NCI-H146 (cell line): ENCODE data around the gene SMARCAL1.
A peak's percentile ranks its signal among the peaks of the same experiment; 100 is the strongest.
"Not testable (repeated sequence)": the region's sequence is repeated elsewhere in the genome, so short reads cannot be mapped to it uniquely, and the experiment has no call there.

Experiments
- DNase-seq: peaks from one replicate; lab custom pipeline; 2025; lab: John Stamatoyannopoulos, UW

Gene SMARCAL1

GRCh38 chr2:216412022-216412999, at the start of gene SMARCAL1:
TSS of gene SMARCAL1 (plus strand) at chr2:216412484. CDS start at chr2:216414705, 2,221 bp downstream.
- DNase-seq, result peak; percentile 95

DNA sequence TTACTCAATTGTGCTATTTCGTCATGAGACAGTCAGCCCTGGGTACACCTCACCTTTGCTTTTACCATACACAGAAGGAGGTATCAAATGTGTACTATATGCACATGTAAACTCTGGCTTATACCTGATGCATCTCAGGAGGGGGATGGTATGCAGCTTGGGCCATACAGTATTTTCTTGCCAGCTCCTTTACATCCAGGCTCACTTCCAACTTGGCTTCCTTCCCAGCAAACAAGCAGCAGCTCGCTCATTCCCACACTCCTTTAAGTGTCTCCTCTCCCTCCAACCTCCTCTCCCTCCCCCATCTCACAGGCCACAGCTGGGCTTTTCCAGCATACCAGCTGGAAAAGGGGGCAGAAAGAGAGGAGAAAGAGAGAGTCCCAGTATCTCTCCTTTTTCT, 49.6 kb upstream of the SMARCAL1 start:
- no peak for DNase-seq

GRCh38 chr2:216363221-216363620, 49.1 kb upstream of the SMARCAL1 start:
- DNase-seq, result no peak

GRCh38 chr2:216365518-216365917, 46.8 kb upstream of the SMARCAL1 start:
- no peak for DNase-seq

GRCh38 chr2:216366777-216367471, 45.4 kb upstream of the SMARCAL1 start:
- DNase-seq, result no peak

DNA sequence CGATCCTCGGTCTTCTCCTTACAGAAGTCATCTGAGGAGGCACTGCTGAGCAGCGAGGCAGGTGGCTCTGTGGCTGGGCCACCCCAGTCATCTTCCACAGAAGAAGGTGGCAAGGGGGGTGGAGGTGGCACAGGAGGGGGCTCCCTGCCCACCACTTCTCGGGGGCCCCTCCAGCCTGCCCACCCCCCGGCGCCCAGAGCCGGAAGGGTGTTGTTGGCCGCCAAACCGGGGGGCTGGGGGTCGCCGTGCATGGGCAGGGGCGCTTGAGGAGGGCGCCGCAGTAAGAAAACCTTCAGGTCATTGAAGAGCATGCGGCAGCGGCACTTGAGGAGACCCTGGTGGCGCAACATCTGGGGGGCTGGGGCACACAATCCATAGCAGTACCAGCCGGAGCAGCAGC, 42.5 kb upstream of the SMARCAL1 start:
- DNase-seq, result no peak

DNA sequence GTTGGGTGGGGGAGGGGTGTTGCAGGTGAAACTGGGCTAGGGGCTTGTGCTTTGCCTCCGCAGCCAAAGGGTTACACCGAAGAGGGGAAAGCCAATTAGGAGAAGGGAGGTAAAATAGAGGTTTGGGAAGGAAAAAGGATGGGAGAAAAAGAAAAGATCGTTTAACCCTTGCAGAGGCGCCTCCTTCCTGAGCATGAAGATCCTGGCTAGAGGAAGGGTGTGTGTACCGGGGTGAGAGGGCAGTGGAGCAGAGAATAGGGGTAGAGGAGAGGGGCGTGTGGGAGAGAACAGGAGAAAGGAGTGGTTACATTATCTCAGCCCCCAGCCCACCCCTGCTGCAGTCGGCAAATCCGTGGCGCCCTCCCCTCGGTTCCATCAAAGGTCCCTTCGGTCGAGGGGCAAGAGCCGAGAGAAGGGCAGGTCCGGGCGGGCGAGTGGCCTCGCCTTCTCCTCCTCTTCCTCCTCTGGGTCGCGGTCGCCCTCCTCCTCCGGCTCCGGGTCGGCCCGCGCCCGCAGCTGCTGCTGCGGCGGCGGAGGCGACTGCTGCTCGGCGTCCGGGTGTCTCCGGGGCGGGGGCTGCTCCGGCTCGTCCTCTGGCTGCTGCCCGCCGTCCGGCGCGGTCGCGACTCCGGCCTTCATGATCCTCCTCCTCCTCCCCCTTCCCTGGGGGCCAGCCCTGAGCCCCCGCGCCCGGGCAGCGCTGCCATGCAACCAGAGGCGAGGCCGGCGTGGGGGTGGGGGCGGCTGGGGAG, 41.1 kb upstream of the SMARCAL1 start:
- DNase-seq, result peak; percentile 47

GRCh38 chr2:216371721-216372702, 40.3 kb upstream of the SMARCAL1 start, which contains the start of gene MARCHF4:
TSS of gene MARCHF4 (minus strand) at chr2:216372483. CDS start at chr2:216370260, 2,223 bp downstream.
- peak; percentile 78 for DNase-seq

DNA sequence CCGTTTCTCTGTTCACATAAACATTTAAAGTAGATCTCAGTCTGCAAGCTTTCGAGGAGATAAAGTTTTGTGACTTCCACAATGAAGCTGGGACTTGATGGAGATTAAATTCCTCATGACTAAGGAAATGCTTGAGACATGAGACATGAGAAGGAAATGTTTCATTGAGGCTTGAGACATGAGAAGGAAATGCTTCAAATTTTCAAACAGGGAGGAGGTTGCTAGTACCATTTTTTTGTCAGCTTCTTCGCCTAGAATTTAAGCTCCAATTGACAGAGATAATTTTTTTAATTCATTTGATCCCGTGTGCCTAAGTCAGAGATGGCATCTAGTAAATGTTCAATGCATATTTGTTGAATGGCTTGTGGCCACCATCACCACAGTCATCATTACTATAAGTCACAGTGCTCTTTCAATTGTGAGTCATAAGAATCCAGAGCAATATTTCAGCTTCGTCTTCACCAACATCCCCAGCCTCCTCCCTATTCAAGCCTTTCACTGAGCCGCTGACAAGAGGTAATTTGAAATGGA, 39.5 kb upstream of the SMARCAL1 start:
- no peak for DNase-seq

DNA sequence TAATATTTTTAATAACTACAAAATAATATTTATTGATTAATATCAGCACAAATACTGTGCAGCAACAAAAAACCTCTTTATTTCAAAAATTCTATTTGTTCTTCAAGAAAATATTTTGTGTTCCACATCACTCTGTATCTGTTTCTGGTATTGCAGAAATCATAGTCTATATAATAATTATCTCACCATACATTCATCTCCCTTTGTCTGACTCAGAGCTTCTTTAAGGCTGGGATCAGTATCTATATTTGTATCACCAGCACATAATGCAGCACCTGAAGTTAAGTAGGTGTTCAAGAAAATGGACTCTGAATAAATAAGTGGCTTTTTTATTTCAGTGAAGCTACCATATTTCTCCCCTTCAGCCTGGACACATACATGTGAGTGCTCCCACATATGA, 38.4 kb upstream of the SMARCAL1 start:
- no peak for DNase-seq

GRCh38 chr2:216375286-216375685, 37.0 kb upstream of the SMARCAL1 start:
- no peak for DNase-seq

GRCh38 chr2:216379977-216380376, 32.3 kb upstream of the SMARCAL1 start:
- DNase-seq, result no peak

DNA sequence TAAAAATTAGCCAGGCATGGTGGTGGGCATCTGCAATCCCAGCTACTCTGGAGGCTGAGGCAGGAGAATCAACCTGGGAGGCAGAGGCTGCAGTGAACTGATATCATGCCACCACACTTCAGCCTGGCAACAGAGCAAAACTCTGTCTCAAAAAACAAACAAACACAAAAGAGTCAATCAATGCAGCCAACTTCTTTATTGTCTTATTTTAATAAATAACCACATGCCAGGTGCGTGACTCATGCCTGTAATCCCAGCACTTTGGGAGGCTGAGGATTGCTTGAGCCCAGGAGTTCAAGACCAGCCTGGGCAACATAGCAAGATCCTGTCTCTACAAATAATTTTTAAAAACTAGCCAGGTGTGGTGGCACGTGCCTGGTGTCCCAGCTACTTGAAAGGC, 27.9 kb upstream of the SMARCAL1 start:
- DNase-seq, result not testable (repeated sequence)

DNA sequence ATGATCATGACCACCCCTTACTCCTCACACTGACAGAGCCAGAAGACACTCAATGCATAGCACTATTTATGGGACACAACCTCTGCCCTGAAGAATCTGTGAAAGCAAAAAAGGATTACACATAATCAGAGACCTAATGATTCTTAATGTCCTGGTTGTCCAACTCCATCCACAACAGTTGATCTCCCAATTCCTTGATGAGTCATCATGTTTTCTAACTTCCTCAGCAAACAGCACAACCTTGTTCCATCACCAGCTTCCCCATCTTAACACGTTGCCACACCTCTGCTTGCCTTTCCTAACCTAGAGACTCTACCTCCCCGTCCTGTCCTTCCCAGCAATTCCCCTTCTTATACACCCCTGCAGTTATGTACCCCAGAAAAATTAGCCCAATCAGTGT, 26.8 kb upstream of the SMARCAL1 start:
- DNase-seq, result no peak

DNA sequence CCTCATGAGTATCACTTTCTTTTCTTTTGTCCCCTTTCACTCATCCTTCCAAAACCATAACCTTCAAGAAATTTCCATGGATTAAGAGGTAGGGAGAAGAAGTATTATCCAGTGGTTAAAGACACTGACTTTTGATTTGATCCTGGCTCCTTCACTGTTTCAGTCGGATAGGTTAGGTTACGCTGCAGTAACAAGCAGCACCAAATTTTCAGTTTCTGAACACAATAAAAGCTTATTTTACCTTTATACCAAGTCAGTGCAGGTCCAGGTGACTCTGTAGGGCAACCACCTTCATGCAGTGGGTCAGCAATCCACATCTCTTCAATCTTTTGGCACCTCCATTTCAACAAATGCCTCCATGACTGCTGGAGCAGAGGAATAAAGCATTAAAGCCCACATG, 25.0 kb upstream of the SMARCAL1 start:
- no peak for DNase-seq

GRCh38 chr2:216388046-216388884, 24.0 kb upstream of the SMARCAL1 start:
- DNase-seq, result no peak

GRCh38 chr2:216389570-216389969, 22.7 kb upstream of the SMARCAL1 start:
- DNase-seq, result no peak

- DNase-seq, result no peak
Observed at GRCh38 chr2:216391401-216391800, 20.9 kb upstream of the SMARCAL1 start.

GRCh38 chr2:216392018-216392562, 20.2 kb upstream of the SMARCAL1 start:
- no peak for DNase-seq
